HCT116 (cell line): ENCODE results near the gene CTIF. TPM values are rescaled to one million over a fixed set of nuclear protein-coding genes. Genes with fewer than 3 reads are reported as not detected.

ENCODE experiments used
- ATAC-seq: fragments of 200-7000 bp; cut with Tn5 transposase; 2 replicates; pipeline ENCODE4 v1.9.1; 2020; ENCODE audit warnings: mild to moderate bottlenecking, moderate library complexity
- BruUV-seq: library from RNA; stranded (reverse); fragments of 400-500 nt; replicated peaks from 2 replicates; lab custom pipeline; 2021; lab: Mats Ljungman, UMichigan
- CTCF ChIA-PET: fragments of 300-600 bp; sonication (Branson Sonifier 250); formaldehyde crosslinking; loops from one replicate; lab custom pipeline; 2021; ENCODE audit warnings: antibody characterized with exemption; lab: Charles Lee
- POLR2A ChIA-PET: fragments of 300-600, 350-600 bp; sonication (Branson Sonifier 250); formaldehyde crosslinking; loops from one replicate; lab custom pipeline; 2021; ENCODE audit warnings: antibody characterized with exemption; lab: Charles Lee
- RAD21 ChIA-PET, 2 experiments: fragments of 300-600 bp; sonication (Branson Sonifier 250); formaldehyde crosslinking; loops; one replicate each; lab custom pipeline; 2023; ENCODE audit warnings: low total read pairs in 2 of 2; ENCODE audit not compliant: uncharacterized antibody in 2 of 2, unreplicated experiment in 2 of 2, low non-redundant PET in 1 of 2; lab: Charles Lee
- DNase-seq: peaks from one replicate; pipeline ENCODE4 v3.0.0-alpha.2; 2010; ENCODE audit warnings: low read depth, low spot score
- H2AFZ ChIP-seq: fragments of 200-600 bp; shearing (Covaris generic), sonication (generic); 2 replicates; pipeline ENCODE4 v1.6.1; 2017; ENCODE audit warnings: low read depth, mixed run types, mixed read lengths, antibody characterized with exemption, low read length; ENCODE audit not compliant: poor library complexity, severe bottlenecking
- H3K27ac ChIP-seq: 2 replicates; pipeline ENCODE4 v1.5.1; 2012; ENCODE audit warnings: low read depth, low read length
- H3K27me3 ChIP-seq: fragments of 200-600 bp; sonication (generic); 2 replicates; pipeline ENCODE4 v1.6.1; 2016; ENCODE audit warnings: mixed run types, low read length, mixed read lengths; ENCODE audit not compliant: insufficient read depth
- H3K36me3 ChIP-seq, 2 experiments: fragments of 200-500 bp in 1 of 2; fragments of 200-600 bp in 1 of 2; sonication (Bioruptor generic) in 1 of 2; sonication (generic) in 1 of 2; 2 replicates each; pipeline versions ENCODE4 v1.5.1 to v1.6.1; 2014 to 2016; ENCODE audit warnings: low read length in 2 of 2, inconsistent platforms in 1 of 2, mixed read lengths in 1 of 2, mixed run types in 1 of 2; ENCODE audit not compliant: insufficient read depth in 2 of 2, control insufficient read depth in 1 of 2
- H3K4me1 ChIP-seq, 2 experiments: fragments of 200-600 bp in 1 of 2; sonication (generic) in 1 of 2; 2 replicates each; pipeline versions ENCODE4 v1.5.1 to v1.6.1; 2012 to 2017; ENCODE audit warnings: low read length in 2 of 2, inconsistent platforms in 1 of 2, mild to moderate bottlenecking in 1 of 2, mixed read lengths in 1 of 2, mixed run types in 1 of 2, moderate library complexity in 1 of 2; ENCODE audit not compliant: insufficient read depth in 2 of 2, control insufficient read depth in 1 of 2
- H3K4me2 ChIP-seq: fragments of 200-600 bp; sonication (generic); 2 replicates; pipeline ENCODE4 v1.6.1; 2017; ENCODE audit warnings: mixed run types, low read length, mixed read lengths
- H3K4me3 ChIP-seq, 2 experiments: fragments of 200-600 bp in 1 of 2; sonication (generic) in 1 of 2; replicated peaks in 1 of 2; 2 replicates each; pipeline ENCODE4 v1.5.1; 2011 to 2016; ENCODE audit warnings: low read length in 2 of 2, control low read depth in 1 of 2, low read depth in 1 of 2, mild to moderate bottlenecking in 1 of 2, mixed read lengths in 1 of 2, mixed run types in 1 of 2
- H3K79me2 ChIP-seq: fragments of 200-600 bp; sonication (generic); 2 replicates; pipeline ENCODE4 v1.6.1; 2017; ENCODE audit warnings: mild to moderate bottlenecking, mixed run types, low read length, moderate library complexity, mixed read lengths; ENCODE audit not compliant: insufficient read depth
- H3K9ac ChIP-seq: fragments of 200-600 bp; sonication (generic); 2 replicates; pipeline ENCODE4 v1.6.1; 2016; ENCODE audit warnings: low read length, mixed read lengths
- H3K9me2 ChIP-seq: fragments of 200-600 bp; sonication (generic), shearing (Covaris generic); 2 replicates; pipeline ENCODE4 v1.6.1; 2017; ENCODE audit warnings: mixed run types, mild to moderate bottlenecking, moderate library complexity; ENCODE audit not compliant: insufficient read depth
- H3K9me3 ChIP-seq, 2 experiments: fragments of 200-500 bp in 1 of 2; fragments of 200-600 bp in 1 of 2; sonication (Bioruptor generic) in 1 of 2; sonication (generic) in 1 of 2; 2 replicates each; pipeline ENCODE4 v1.6.1; 2014 to 2017; ENCODE audit warnings: low read length in 2 of 2, mixed read lengths in 2 of 2, inconsistent platforms in 1 of 2, low read depth in 1 of 2, mild to moderate bottlenecking in 1 of 2, mixed run types in 1 of 2, moderate library complexity in 1 of 2; ENCODE audit not compliant: control insufficient read depth in 1 of 2, insufficient read depth in 1 of 2
- H4K20me1 ChIP-seq: fragments of 200-600 bp; sonication (generic), shearing (Covaris generic); 2 replicates; pipeline ENCODE4 v1.6.1; 2017; ENCODE audit warnings: mixed run types, mild to moderate bottlenecking, moderate library complexity; ENCODE audit not compliant: insufficient read depth
- CEBPB ChIP-seq: IDR thresholded peaks from 2 replicates; pipeline ENCODE4 v1.6.1; 2012; ENCODE audit warnings: low read depth
- ELF1 ChIP-seq: IDR thresholded peaks from 2 replicates; pipeline ENCODE4 v1.6.1; 2012; ENCODE audit warnings: low read depth, borderline replicate concordance
- EZH2phosphoT487 ChIP-seq: fragments of 200-600 bp; IDR thresholded peaks from 2 replicates; pipeline ENCODE4 v1.6.1; 2018; ENCODE audit warnings: antibody characterized with exemption, borderline replicate concordance
- POLR2AphosphoS5 ChIP-seq: IDR thresholded peaks from 2 replicates; pipeline ENCODE4 v1.6.1; 2011; ENCODE audit warnings: mild to moderate bottlenecking, low read depth, low read length, moderate library complexity
- intact Hi-C: fragments of 100-400 bp; cut with micrococcal nuclease; formaldehyde crosslinking; loops from 2 replicates; pipeline ENCODE4 v1.10.0; 2022
- total RNA-seq: library from RNA; stranded (reverse); gene quantifications from one replicate; pipeline ENCODE4 v1.2.1, GENCODE V29; 2021; ENCODE audit not compliant: unreplicated experiment
- TF ChIP-seq, protein P1 (sequence below): IDR thresholded peaks from 2 replicates; pipeline ENCODE4 v1.6.1; 2012
- TF ChIP-seq, protein P2 (sequence below): IDR thresholded peaks from 2 replicates; pipeline ENCODE4 v1.6.1; 2011; ENCODE audit warnings: mild to moderate bottlenecking, low read length, moderate library complexity; ENCODE audit not compliant: insufficient replicate concordance; ENCODE audit errors: extremely low read depth

CTIF gene
- total RNA-seq, 1 experiment from 2014 or later = 19.7 TPM

DNA sequence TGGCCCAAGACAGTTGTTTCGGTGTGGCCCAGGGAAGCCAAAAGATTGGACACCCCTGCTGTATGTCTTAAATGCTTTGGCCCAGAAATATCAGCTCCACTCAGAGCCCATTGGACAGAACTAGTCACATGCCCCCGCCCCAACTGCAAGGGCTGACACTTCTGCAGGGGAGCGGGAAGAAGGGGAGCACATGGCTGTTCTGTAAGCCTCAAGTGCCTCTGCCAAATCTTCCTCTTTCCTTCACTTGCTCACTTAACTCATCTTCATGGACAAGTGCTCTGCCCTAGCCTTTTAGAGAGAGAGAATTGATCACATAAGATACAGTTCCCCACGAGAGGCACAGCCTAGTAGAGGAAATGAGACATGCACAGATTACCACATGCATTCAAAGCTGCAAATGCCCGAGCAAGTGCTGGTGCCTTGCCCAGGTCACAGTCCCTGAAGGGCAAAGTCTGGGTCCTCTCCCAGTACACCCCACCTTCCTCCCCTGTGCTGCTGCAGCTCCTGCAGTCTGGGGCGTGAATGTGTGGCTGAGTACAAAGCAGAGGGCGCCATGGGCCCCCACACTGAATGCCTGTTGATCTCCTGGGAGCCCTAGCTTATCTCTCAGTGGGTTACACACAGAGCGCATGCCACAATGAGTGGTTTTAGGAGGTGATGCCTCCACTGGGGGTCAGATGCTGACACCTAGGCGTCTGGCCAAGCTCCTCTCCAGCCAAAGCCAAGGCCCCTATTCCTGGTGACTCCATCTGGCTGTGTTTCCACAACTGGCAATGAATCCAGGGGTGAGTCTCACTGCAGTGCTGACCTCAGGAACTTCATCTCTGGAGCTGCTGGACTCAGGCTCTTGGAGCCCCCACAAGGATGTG, 135.3 kb downstream of the CTIF start:
- no peaks in the 10 kb centered on the region for H3K79me2 ChIP-seq
- ChIA-PET CTCF (interaction anchor here (0.7 to 2.2 kb wide), 3 partner anchors 198 to 566 kb away, joined by 3 to 7 read pairs (median 3); no protein-coding TSS in a partner anchor), RAD21 (no interaction called here), POLR2A (no interaction called here)
- no peaks in the 10 kb centered on the region for H3K27me3 ChIP-seq
- H3K4me2 ChIP-seq = no peak overlapping the region
- no TSS peak for BruUV-seq
- DNase-seq (no peak), ATAC-seq (no peak)
- intact Hi-C loops = loop anchor here (10.0 kb wide), 3 partner anchors 271 to 1531 kb away; no protein-coding TSS in a partner anchor
- H3K9ac ChIP-seq = no peak overlapping the region
- H3K9me3 ChIP-seq = no peaks in the 10 kb centered on the region
- H3K9me2 ChIP-seq = no peaks in the 10 kb centered on the region
- no peaks in the 10 kb centered on the region for H4K20me1 ChIP-seq
- no peak overlapping the region for H3K27ac ChIP-seq
- H3K4me1 ChIP-seq = peaks cover 0 to 7% of the 10 kb centered on the region in 2 experiments; a peak in 2 of 4 replicates
- no peak for TF ChIP-seq EZH2phosphoT487
- TF ChIP-seq, protein P1, sequence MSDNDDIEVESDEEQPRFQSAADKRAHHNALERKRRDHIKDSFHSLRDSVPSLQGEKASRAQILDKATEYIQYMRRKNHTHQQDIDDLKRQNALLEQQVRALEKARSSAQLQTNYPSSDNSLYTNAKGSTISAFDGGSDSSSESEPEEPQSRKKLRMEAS = no peak
- TF ChIP-seq ELF1 = no peak
- TF ChIP-seq POLR2AphosphoS5 = no peak
- TF ChIP-seq, protein P2, sequence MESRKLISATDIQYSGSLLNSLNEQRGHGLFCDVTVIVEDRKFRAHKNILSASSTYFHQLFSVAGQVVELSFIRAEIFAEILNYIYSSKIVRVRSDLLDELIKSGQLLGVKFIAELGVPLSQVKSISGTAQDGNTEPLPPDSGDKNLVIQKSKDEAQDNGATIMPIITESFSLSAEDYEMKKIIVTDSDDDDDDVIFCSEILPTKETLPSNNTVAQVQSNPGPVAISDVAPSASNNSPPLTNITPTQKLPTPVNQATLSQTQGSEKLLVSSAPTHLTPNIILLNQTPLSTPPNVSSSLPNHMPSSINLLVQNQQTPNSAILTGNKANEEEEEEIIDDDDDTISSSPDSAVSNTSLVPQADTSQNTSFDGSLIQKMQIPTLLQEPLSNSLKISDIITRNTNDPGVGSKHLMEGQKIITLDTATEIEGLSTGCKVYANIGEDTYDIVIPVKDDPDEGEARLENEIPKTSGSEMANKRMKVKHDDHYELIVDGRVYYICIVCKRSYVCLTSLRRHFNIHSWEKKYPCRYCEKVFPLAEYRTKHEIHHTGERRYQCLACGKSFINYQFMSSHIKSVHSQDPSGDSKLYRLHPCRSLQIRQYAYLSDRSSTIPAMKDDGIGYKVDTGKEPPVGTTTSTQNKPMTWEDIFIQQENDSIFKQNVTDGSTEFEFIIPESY = no peak
- TF ChIP-seq CEBPB = no peak
- no peak overlapping the region for H3K4me3 ChIP-seq
- H3K36me3 ChIP-seq = no peaks in the 10 kb centered on the region
- no peak overlapping the region for H2AFZ ChIP-seq
